Nucleus accumbens (tissue), 56 donors: ENCODE measurements around the gene NES.

Experiments
- DNase-seq, 56 donors: peaks; one replicate each; lab custom pipeline; 2025; lab: John Stamatoyannopoulos, UW

NES gene

DNA sequence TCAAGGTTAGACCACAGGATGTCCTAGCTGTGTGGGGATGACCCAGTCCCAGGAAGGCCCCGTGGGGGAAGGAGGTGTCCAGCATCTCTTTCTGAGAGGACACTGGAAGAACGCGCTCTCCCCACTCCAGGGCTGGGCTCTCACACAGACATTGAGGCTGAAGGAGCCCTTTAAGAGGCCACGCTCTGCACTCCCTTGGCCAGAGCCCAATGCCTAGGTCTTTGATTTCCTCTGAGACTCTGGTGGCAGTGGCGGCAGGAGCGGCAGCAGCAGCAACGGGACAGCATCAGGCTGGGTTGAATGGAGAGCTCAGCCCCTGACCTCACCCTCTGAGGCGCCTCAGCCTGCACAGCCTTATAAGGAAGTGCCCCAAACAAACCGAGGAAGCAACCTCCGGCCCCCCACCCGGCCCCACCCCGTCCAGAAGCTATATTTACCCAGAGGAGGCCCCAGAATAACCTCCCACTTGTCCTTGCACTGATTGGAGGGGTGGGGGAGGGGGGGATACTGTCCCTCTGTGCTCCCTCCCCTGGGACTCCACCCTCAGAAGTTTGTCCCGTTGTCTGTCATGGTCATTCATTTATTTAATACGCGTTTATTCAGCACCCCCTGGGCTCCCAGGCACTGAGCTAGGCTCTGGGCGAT lies 12.3 kb downstream of the NES start:
- peak in 20 of 56 donors; percentile 20 to 49 (median 36) for DNase-seq

DNA sequence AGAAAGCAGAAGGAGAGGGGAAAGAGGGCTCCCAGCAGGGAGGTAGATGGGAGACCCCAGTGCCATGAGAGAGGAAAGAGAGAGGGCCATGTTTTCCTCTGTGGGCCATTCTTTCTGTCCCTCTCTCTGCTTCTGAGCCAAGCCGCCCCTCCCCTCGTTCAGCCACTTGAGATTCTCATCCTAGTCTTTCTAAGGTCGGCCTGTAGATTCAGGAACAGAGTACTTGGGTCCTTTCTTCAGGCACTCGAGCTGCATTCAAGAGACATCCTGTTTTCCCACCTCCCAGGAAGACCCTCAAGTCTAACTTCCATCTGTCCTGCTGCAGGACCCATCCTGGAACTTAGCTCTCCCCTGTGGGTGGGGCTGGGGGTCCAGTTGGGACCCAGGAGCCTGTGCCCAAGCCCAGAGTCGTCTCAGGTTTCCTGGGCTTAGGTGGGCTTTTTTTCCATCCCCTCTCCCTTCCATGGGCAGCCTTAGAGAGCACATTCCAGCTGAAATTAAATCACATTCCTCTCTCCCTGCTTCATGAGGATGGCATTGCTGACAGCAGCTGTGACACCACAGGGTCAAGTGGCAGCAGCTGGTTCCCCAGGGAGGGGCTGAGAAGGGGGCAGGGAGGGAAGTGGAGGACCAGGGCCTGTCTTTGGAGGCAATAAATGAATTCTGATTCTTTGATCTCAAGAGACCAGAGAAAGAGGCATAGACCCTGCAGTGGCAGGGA lies 13.0 kb downstream of the NES start:
- DNase-seq = peak in 10 of 56 donors; percentile 18 to 50 (median 33)

DNA sequence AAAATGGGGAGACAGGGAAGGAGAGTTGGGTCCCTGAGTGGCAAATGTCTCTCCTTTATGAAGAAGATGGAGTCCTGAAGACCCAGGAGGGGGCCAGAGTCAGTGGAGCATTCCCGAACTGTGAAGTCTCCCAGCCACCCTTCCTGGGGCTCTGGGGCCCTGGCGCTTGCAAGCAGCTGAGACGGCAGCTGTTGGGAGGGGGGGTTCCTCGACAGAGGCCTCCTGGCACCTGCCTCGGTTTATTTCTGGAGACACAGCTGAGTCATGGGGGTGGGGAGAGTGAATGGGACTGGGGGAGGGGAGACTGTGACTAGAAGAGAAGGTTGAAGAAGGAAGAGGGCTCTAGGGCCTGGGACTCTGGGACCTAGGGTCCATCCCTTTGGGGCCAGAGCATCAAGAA lies 14.0 kb downstream of the NES start:
- peak in 19 of 56 donors; percentile 9 to 56 (median 23) for DNase-seq

DNA sequence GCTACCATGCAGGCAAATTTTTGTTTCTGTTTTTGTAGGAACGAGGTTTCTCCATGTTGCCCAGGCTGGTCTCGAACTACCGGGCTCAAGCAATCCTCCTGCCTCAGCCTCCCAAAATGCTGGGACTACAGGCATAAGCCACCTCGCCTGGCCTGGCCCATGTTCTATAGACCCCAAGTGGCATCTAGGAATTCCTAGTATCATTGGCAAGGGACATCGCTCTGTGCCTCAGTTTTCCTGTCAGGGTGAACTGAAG lies 14.5 kb downstream of the NES start:
- DNase-seq = no peak

DNA sequence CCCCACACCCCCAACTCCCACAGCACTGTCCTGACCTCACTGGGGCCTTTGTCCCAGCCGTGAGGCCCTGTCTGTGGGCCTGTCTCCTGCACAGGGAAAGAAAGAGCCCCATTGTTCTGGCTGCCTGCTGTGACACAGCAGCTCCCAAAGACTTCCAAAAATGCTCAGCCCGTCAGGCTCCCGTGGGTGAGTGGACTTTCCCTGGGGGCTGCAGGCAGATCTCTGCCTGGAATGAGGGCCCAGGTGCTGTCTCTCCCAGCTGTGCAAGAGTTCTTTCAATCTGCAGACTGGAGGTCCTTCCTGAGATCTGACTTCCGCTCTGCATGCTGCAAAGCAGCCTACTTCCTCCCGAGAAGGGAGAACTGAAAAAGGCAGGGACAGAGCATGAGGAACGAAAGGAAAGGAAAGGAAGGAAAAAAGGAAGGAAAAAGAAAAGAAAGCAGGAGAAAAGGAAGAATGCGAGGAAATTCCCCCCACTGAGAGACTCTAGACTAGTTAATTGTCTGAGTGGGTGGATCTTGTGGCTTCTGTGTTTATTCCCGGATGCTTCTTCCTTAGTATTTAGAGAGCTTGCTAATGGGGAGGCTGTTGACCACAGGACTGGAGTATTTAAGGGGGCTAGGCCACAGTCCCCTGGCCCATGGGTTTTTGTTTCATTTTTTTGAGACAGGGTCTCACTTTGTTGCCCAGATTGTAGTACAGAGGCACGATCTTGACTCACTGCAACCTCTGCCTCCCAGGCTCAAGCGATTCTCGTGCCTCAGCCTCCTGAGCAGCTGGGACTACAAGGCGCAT lies 15.0 kb downstream of the NES start:
- peak in 49 of 56 donors; percentile 19 to 85 (median 73) for DNase-seq

DNA sequence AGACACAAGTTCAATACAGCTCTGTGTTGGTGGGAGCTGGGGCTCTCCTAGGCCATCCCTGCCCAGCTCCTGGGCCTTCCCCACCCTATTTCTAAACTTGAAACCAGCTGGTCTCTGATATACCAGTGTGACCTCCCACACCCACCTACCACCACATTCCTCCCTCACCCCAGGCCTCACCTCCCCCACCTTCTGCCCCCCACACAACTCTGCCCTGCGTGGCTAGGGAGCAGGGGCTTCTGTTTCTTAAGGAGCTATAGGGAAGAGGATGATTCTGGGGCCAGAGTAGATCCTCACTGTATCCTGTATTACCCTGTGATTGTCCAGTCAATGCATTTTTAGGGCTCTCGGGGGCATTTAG lies 16.5 kb downstream of the NES start:
- DNase-seq = no peak

DNA sequence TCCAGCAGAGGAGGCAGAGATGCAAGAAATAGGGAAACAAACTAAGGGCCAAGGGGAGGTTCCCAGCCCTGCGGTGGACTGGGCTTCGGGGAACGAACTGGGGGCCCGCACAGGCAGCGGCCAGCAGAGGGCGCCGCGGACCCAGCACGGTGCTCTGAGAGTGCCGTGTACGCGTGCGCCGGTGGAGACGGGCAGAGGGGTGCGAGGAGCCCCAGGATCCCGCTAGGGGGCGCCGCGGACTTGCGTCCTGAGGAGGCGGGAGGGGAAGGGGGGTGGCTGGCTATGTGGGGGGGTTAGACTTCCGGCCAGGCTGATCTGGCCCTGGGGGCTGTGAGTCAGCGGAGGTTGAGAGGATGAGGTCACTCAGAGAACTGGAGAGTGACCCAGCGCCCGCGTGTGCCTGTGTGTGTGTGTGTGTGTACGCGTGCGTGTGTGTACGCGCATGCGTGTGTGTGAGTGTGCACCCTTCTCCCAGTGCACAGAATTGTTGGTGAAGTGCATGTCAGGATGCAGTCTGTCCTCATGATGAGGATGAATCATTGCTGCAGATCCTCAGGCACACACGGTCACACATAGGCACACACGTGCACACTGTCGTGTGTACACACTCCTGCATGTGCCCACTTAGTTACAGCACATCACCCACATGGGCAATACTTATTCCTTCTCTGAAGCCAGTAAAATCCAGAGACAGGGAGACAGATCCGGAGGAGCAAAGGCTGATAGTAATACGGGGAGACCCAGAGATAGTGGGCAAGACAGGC lies 17.0 kb downstream of the NES start:
- DNase-seq = peak in 55 of 56 donors; percentile 57 to 97 (median 87)

DNA sequence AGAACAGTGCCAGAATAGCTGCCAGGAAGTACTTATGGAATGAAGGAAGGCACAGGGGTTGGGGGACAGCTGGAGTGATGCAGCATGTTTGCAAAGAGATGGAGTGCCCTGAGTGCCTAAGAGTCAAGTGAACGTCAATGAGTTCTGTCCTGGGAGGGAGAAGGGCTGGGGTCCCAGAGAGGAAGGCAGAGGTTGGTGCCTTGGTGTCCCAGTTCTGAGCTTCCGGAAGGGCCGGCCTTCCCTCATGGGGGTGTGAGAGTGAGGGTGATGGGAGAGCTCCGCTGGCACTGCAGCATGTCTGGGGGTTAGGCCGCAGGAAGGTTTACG lies 17.6 kb downstream of the NES start:
- DNase-seq = no peak

DNA sequence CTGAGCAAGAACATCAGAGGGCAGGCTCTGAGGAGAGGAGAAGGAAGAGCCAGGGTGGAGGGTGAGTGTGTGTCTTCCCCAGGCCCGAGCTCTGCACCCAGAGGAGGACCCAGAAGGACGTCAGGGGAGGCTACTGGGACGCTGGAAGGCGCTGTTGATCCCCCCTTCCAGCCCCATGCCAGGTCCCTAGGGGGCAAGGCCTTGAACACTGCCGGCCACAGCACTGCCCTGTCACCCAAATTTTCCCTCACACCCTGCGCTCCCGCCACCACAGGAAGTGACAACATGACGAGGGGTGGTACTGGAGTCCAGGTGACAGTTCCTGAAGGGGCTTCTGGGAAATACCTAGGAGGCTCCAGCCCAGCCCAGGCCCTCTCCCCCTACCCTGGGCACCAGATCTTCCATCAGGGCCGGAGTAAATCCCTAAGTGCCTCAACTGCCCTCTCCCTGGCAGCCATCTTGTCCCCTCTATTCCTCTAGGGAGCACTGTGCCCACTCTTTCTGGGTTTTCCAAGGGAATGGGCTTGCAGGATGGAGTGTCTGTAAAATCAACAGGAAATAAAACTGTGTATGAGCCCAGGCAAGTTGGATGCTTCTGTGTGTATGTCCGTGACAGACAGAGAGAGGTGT lies 18.1 kb downstream of the NES start:
- no peak for DNase-seq

DNA sequence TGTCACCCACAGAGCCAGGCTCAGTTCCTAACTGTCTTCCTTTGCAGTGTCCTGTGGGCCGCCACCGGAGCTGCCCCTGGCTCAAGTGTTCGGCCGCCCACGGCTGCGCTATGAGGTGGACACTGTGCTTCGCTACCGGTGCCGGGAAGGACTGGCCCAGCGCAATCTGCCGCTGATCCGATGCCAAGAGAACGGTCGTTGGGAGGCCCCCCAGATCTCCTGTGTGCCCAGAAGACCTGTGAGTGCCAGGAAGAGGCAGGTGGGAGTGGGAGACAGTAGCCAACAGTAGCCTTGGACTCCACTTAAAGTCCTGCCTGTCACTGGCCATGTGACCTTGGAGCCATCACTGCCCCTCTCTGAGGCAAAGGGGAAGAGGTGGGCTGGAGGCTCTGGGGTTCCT lies 18.7 kb downstream of the NES start:
- no peak for DNase-seq

DNA sequence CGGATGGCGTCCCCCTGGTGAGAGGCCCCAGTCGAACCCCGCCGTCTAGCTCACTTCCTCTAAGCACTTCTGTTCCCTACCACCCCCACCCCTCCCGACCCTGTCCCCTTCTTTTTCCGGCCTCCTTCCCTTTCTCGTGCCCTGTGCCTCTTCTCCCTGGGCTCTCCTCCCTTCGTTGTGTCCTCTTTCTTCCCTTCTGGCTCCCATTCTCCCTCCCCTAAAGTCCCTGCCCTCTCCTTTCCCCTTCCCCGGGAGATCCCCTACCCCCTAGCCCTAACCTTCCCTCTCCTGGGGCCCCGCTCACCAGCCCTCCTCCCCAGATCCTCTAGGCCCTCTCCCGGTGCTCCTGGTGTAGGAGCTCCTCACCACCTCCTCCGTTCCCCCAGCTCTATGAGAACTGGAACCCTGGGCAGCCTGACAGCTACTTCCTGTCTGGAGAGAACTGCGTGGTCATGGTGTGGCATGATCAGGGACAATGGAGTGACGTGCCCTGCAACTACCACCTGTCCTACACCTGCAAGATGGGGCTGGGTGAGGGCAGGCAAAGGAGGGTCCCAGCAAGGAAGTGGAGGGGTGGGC lies 19.4 kb downstream of the NES start:
- no peak for DNase-seq

DNA sequence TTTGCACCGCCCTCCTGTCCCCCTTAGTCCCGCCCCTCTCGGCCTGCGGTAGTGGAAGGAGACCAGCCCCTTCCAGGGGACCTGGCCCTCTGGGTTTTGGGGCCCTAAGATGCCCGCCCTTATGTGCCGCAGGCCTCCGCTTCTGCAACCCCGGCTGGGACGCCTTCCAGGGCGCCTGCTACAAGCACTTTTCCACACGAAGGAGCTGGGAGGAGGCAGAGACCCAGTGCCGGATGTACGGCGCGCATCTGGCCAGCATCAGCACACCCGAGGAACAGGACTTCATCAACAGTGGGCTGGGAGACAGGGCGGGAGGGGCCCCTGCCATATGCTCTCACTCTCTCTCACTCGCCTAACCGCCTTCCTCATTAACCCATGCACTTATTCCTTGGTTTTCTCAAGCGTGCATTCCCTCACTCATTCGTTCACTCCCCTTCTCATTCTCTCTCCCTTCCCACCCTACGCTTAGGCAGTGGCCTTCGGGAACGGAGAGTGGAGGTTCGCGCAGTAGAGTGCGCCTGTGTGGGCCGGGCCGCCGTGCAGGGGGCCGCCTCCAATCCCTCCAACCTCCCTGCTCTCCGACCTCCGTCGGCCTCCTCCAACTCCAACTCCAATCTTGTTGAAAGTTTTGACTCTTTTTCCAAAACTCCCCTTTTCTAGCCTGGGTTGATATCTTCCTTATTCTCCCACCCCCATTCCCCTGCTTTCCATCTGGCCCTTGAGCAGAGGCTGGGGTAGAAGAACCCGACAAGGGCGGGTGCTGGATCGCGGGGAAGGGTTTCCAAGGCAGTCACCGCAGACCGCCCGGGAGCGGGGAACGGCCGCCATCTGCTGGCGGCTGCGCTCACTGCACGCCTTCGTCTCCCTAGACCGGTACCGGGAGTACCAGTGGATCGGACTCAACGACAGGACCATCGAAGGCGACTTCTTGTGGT lies 20.1 kb downstream of the NES start:
- DNase-seq = peak in 51 of 56 donors; percentile 21 to 87 (median 67)

DNA sequence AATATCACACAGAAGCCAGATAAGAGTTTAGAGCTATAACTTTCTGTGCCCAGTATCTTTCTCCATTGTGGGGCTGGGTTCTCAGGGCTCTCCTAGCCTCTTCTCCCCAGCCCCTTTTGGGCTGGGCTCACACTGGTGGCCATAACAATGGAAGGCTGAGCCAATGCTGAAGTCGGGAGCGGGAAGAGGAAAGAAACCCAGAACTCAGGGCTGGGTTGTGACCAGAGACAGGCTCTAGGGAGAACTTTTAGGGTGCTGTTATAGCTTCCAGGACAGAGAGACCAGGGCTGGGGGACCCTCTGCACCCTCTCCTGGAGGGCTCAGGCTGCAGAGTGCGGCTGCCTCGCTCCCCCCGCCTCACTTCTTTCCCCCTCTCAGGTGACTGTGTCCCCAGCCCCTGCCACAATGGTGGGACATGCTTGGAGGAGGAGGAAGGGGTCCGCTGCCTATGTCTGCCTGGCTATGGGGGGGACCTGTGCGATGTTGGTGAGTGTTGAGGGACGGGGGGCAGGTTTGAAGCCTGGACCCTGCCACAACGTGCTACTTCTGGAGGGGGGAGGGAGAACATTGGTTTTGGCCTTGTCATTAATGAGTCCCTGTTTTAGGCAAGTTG lies 21.2 kb downstream of the NES start:
- DNase-seq = no peak

DNA sequence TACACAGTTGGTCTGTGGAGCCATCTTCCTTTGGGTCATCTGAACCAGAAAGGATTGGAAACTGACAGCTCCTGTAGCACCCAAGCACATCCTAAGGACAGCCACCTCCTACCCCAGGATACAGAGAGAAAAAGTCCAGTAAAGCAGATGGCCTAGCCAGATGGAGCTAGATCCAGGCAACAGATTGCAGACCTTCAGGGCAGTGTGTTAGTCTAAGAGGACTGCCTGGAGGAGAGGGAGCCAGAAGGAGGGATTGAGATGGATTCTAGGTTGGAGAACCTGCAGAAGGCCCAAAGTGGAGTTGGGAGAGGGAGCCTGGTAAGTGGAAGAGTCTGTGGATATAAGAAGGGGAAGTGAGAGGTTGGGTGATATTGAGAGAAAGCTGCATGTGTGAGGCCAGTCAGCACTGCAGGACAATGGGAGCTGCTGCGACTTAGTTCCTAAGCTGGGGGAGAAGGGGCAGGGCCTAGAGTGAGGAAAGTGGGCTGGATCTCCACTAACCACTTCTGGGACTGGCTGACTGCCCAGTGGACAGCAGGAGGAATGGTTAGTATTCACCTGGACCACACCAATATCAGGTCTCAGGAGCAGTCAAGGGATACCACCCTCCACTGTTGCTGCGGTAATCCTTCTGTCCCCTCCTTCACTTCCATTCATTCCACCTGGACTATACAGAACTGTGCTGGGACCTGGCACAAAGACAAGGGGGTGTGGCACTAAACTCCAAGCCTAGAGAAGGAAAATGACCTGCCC lies 21.9 kb downstream of the NES start:
- no peak for DNase-seq

DNA sequence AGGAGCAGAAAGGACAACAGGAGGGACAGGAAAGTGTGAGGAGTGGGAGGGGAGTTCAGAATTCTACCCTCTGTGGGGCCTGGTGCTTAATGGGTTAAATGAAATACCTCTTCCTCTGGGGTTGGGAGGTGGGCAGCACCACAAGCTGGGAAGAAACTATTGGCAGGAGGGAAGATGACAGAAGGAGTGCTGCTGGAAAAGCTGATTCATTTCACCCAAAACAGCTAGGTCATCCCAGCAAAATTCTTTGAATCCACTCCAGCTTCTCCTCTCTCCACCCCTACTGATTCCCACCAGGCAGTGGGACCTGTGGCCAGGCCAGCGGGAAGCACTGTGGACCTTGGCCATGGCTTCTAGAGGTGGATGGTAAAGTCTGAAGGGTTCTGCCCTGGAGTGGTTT lies 22.5 kb downstream of the NES start:
- DNase-seq = no peak

DNA sequence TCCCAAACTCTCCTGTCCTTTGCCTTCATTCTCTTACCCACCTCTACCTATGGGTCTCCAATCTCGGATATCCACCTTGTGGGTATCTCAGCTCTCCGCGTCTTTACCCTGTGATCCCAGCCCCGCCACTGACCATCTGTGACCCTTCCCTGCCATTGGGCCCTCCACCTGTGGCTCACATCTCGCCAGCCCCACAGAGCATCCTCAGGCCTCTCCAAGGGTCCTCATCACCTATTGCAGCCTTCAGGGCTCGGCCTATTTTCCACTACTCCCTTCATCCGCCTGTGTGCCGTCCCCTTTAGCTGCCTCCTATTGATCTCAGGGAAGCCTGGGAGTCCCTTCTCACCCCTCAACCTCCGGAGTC lies 24.2 kb downstream of the NES start:
- DNase-seq = no peak

DNA sequence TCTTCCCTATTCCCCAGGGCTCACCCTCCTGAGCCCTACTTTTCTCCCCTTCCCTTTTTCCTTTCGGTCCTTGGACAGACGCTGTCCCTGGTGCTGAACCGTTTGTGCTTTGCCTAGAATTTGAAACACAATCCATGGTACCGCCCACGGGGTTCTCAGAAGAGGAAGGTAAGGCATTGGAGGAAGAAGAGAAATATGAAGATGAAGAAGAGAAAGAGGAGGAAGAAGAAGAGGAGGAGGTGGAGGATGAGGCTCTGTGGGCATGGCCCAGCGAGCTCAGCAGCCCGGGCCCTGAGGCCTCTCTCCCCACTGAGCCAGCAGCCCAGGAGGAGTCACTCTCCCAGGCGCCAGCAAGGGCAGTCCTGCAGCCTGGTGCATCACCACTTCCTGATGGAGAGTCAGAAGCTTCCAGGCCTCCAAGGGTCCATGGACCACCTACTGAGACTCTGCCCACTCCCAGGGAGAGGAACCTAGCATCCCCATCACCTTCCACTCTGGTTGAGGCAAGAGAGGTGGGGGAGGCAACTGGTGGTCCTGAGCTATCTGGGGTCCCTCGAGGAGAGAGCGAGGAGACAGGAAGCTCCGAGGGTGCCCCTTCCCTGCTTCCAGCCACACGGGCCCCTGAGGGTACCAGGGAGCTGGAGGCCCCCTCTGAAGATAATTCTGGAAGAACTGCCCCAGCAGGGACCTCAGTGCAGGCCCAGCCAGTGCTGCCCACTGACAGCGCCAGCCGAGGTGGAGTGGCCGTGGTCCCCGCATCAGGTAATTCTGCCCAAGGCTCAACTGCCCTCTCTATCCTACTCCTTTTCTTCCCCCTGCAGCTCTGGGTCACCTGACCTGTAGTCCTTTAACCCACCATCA lies 24.8 kb downstream of the NES start:
- DNase-seq = no peak
